H54 (cell line): Measurements from ENCODE around the gene ARL13A.
A peak's percentile ranks its signal among the peaks of the same experiment; 100 is the strongest.
"Not testable (repeated sequence)": the region's sequence is repeated elsewhere in the genome, so short reads cannot be mapped to it uniquely, and the experiment has no call there.

Source experiments
- DNase-seq: peaks from one replicate; pipeline ENCODE4 v3.0.0; 2011; ENCODE audit warnings: low spot score, mixed read lengths; ENCODE audit not compliant: insufficient read length
- FAIRE-seq: peaks from 3 replicates; lab custom pipeline; 2011; peaks lifted over from hg19 to GRCh38; lab: Jason Lieb, UNC
- POLR2A ChIP-seq: IDR thresholded peaks from 2 replicates; pipeline ENCODE4 v1.6.1; 2011; ENCODE audit warnings: low read depth, mild to moderate bottlenecking, low read length

ARL13A gene

DNA sequence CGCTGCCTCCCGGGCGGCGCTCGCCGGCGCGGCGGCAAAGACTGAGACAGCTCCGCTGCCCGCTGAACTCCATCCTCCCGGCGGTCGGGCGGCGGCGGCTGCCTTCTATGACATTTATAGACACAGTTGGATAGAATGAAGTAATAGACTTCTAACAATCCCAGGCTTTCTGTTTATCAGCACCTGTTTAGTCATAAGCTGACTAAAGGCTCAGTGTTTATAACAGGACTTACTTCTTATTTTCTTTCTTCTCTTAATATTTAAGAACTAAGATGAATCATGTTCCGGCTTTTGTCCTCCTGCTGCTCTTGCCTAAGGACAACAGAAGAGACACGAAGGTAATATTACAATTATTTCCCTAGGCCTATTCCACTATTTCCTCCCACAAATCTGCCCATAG, 3.9 kb downstream of the ARL13A start:
- no peak for TF ChIP-seq POLR2A
- FAIRE-seq (no peak), DNase-seq (no peak)

- DNase-seq (no peak), FAIRE-seq (no peak)
- no peak for TF ChIP-seq POLR2A
Measured at GRCh38 chrX:100975212-100975611, 5.7 kb downstream of the ARL13A start.

DNA sequence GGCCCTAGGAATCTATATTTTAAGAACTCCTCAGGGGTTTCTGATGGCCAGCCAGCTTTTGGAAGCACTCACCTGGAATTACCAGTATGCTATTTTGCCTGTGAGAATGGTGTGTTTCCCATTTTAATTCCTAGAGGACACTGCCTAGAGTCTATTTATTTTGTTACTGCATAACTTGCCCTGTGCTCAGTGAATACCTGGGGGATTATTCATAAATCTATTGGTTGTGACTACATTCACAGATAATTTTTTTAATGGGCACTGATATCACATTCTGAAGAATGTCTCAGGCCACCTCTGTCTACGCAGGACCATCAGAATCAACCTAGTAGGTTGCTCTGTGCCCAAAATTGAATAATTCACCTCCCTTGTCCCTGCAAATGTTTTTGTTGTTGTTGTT, 6.7 kb downstream of the ARL13A start:
- TF ChIP-seq POLR2A, result no peak
- DNase-seq (no peak), FAIRE-seq (no peak)

DNA sequence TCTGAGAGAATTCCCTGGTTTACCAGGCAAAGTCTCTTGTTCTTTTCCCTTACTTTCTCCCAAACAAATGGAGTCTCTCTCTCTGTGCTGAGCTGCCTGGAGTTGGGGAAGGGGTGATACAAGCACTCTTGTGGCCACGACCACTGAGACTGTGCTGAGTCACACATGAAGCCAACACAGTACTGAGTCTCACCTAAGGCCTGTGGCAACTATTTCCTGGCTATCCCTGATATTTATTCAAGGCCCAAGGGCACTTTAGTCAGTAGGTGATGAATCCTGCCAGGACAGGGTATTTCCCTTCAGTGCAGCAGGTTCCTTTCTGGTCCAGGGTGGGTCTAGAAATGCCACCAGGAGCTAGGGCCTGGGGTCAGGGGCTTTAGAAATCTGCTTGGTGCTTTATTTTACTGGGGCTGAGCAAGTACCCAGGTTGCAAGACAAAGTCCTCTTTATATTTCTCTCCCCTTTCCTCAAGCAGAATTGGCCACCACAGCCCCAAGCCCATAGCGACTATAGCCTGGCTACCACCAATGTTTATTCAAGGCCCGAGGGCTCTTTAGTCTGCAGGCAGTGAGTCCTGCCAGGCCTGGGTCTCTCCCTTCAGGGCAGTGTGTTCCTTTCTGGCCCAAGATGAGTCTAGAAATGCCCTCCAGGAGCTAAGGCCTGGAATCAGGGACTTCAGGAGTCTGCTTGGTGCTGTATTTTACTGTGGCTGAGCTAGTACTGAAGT, 10.5 kb downstream of the ARL13A start:
- no peak for FAIRE-seq
- no peak for DNase-seq
- TF ChIP-seq POLR2A, result no peak

DNA sequence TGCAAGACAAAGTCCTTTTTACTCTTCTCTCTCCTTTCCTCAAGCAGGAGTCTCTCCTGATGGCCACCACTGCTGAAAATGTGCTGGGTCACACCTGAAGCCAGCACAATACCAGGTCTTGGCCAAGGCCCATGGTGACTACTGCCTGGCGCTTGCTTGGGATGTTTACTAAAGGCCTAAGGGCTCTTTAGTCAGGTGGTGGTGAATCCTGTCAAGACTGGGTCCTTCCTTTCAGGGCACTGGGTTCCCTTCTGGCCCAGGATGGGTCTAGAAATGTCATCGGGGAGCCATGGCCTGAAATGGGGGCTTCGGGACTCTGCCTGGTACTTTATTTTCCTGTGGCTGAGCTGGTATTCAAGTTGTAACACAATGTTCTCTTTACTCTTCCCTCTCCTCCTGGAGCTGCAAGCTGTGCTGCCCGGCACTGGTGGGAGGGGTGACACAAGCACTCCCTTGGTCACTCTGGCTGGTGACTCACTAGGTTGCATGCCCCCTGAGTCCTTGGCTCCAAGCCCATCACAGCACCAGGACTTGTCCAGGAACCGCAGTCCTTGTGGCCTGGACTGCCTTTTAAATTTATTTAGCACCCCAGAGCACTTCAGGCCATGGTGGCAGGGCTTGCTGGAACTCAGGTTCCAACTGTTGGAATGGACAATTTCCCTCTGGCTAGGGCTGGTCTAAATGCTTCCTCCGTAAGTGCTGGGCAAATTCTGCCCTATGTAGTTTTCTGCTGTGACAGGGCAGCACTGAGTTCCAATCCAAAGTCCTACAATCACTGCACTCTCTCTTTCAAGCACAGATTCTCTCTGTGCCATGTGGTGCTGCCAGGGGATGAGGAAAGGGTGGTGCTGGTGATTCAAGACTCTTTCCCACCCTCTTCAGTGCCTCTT, 11.3 kb downstream of the ARL13A start:
- TF ChIP-seq POLR2A, result no peak
- peak; percentile 42 for DNase-seq
- peak; percentile 96 for FAIRE-seq

GRCh38 chrX:100981498-100981845, 12.0 kb downstream of the ARL13A start:
- FAIRE-seq, DNase-seq: not testable (repeated sequence)

- DNase-seq (no peak), FAIRE-seq (no peak)
- TF ChIP-seq POLR2A, result no peak
Measured at GRCh38 chrX:100984818-100985217, 15.3 kb downstream of the ARL13A start.

DNA sequence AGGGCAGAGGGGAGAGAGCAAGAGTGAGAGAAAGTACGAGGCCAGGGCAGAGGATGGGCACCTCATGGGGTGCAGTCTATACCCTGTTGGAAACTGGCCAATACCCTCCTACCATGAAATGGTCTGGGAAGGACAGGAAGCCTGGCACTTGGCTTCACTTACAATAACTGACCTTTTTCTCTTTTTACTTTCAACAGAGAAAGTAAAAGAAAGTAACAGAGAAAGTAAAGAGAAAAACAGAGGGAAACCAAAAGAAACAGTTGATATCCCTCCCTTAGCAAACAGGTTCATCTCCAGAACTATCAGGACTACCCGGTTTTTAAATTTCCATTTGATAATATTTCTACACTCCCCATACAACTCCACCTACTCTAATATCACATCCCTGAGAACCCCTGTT, 20.6 kb downstream of the ARL13A start:
- FAIRE-seq (no peak), DNase-seq (no peak)
- no peak for TF ChIP-seq POLR2A

- FAIRE-seq (peak; percentile 85), DNase-seq (peak; percentile 37)
- TF ChIP-seq POLR2A, result no peak
Measured at GRCh38 chrX:100994352-100995281, 25.1 kb downstream of the ARL13A start.

DNA sequence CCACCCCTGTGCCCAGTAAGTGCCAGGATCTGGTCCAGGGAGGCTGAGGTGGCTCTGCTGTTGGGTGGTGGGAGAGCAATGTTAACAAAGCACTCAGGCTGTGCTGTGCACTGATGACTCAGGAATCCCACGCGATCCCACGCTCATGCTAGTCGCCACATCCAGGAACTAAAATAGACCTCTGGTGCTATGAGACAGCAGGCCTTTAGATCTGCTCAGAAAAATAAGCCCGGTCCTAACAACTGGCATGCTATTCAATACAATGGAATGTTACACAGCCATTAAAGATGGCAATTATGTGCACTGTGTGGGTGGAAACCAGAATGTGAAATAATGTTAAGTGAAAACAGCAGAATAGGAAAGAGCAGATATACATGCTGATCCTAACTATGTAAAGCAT, 26.0 kb downstream of the ARL13A start:
- no peak for TF ChIP-seq POLR2A
- DNase-seq, result no peak
- FAIRE-seq, result no peak

DNA sequence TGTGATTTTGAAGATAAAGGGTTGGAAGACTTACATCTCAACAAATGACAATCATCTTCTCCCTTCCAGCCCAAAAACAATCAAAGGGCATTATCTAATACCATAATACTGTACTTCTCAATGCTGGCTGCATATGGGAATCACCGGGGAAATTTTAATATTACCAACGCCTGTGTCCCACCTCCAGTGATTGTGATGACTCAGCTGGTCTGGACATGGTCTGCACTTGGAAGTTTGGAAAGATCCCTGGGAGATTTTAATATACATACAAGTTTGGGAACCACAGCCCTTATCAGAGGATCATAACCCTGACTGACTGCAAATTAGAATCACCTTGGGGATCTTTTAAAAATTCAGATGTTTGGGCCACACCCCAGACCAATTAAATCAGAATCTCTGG, 29.9 kb downstream of the ARL13A start:
- no peak for FAIRE-seq
- TF ChIP-seq POLR2A, result no peak
- no peak for DNase-seq

DNA sequence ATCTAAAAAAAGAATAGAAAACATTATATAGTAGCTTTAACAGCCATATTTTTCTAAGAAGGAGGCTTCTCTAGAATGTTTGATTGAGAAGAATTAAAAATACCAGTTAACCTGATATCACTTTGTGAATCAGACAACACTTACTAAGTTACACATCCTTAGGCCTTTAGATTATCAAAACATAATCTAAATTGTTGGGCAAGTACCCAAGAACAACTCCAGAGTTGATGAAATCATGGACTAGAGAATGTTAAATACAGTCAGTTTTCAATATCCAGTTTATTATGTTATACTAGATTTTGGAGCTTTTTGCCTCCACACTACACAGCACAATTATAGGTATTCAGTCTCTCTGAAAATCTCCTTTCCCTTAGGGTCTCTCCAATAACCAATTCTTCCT, 39.6 kb downstream of the ARL13A start:
- no peak for FAIRE-seq
- no peak for TF ChIP-seq POLR2A

DNA sequence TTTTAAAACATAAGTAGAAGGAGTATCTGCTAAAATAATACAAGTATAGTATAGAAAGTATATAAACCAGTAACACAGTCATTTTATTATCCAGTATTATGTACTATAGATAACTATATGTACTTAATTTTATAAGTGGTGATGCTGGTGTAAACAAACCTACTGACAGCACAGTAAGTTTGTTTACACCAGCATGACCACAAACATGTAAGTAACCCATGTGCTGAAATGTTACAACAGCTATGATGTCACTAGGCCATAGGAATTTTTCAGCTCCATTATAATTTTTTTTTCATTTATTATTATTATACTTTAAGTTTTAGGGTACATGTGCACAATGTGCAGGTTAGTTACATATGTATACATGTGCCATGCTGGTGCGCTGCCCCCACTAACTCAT, 42.5 kb downstream of the ARL13A start:
- DNase-seq, FAIRE-seq: not testable (repeated sequence)

More for the DNA sequence above, 39.6 kb downstream of the ARL13A start:
- DNase-seq, result no peak

GRCh38 chrX:101022020-101022419, 52.5 kb downstream of the ARL13A start:
- DNase-seq (no peak), FAIRE-seq (no peak)
- TF ChIP-seq POLR2A, result no peak

- no peak for FAIRE-seq
- TF ChIP-seq POLR2A, result no peak
- no peak for DNase-seq
Measured at GRCh38 chrX:101025126-101025525, 55.6 kb downstream of the ARL13A start.
